Stimulated activated CD4-positive, alpha-beta T cell treated with anti-CD3 and anti-CD28 coated beads, Interleukin-12 subunit alpha, Interleukin-12 subunit beta, amount 100 ng/mL, for 24 hours (primary cell): ENCODE results near the gene OR5H2.

Experiments
- DNase-seq, 2 experiments: peaks; one replicate each; pipeline ENCODE4 v3.0.0-alpha.2; 2020; ENCODE audit warnings: low read depth in 2 of 2

OR5H2 gene

GRCh38 chr3:98331329-98331728 lies 49.0 kb downstream of the OR5H2 start:
- DNase-seq, result no peak
